ENCODE measurements around the gene MGST2.

Gene MGST2

DNA sequence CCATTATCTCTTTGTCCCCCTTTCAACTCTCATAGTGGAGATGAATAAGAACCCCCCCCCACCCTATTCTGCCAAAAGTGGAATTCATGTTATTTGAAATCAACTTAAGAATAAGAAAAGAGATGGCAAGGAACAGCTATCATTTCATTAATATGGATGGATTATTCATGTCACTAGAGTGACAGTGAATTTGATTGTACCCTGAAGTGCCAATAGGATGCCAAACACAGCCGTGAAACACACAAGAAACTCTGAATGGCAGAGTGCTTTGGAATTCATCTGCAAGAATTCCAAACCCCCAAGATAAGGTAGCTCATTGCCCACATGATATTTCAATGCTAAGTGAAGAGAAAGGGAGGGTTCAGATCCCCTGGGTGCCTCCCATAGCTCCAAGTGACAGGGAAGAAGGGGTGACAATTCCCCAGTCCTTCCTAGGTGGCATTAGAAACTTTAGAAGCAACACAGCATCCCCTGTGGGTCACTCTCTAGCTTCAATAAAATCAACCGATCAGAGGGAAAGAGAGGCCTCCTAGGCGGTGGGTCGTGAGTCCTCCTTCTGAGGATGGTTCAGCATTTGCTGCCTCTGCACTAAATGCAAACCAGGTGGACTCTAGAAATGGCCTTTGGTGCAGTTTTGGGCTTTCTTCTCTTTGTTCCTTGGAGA lies 84.3 kb downstream of the MGST2 start:
- H3K4me3 ChIP-seq (replicated peaks; ENCODE audit: low read depth, low read length) = no peak overlapping the region
- no peak for DNase-seq (ENCODE audit: low read depth)
- no peak for TF ChIP-seq CTCF (IDR thresholded peaks at IDR 0.05; ENCODE audit: low read length, missing control alignments)

DNA sequence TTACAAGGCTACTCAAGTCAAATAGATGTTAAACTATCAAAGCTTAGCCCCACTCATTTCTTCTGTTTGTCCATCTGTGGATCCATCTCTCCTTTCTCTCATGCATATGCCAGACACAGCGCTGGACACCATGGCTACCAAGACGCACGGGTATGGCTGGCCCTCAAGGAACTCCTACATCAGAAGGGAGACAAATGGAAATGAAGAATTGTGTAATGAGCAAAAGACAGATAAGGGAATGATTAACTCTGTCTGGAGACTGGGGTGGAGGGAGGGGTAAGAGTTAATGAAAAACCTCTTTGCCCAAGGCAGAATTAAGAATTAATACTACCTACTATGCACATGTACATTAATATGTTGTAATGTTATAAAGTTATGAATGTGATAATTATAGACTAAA lies 88.1 kb downstream of the MGST2 start:
- DNase-seq (ENCODE audit: low read depth) = no peak
- no peak for TF ChIP-seq CTCF (IDR thresholded peaks at IDR 0.05; ENCODE audit: low read length, missing control alignments)

More for the DNA sequence above, 88.1 kb downstream of the MGST2 start:
- no peak overlapping the region for H3K4me3 ChIP-seq (replicated peaks; ENCODE audit: low read depth, low read length)
